ENCODE results near the gene RAET1L. TPM values are rescaled to one million over a fixed set of nuclear protein-coding genes. Genes with fewer than 3 reads are reported as not detected.
A peak's percentile ranks its signal among the peaks of the same experiment; 100 is the strongest.
"Not testable (repeated sequence)": the region's sequence is repeated elsewhere in the genome, so short reads cannot be mapped to it uniquely, and the experiment has no call there.

The RAET1L gene
- total RNA-seq, 2 donors from 2014 or later: not detected

DNA sequence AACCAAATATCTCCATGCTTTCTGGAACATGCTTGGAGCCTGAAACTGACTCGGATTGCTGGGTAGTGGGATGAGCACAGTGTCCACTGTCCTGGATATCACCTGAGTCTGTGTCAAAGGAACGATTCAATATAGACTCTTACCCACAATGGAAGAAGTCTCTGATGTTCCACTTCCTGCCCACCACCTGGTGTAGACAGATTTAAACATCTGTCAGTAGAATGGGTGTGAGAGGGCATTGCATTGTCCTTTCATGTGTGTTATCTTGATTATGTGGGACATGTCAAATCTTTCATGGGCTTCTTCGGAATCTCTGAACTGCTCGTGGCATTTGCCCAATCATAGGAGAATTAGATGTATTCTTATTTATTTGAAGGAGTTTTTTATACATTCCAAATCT is 22.8 kb upstream of the RAET1L start:
- no peak for DNase-seq (ENCODE audit: low spot score)
- intact Hi-C loops (cut with DNase I): no loop called here

DNA sequence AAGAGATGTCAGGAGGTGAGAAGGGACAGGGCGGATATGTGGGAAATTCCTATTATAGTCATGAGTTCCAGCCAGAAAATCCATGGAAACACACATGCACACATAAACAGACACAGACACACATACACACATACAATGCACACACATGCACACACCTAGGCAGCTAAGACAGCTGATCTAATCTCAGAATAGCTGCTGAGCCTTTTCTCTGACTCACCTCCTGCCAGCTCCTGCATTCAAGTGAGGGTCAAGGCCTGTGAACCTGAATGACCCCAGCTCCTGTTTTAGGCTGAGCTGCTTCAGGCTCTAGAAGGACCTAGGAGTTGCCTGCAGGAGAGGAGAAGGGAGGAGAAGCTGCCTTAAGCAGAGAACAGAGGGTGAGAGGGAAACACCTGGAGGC is 21.6 kb upstream of the RAET1L start:
- intact Hi-C loops (cut with DNase I): no loop called here
- no peak for DNase-seq (ENCODE audit: low spot score)

DNA sequence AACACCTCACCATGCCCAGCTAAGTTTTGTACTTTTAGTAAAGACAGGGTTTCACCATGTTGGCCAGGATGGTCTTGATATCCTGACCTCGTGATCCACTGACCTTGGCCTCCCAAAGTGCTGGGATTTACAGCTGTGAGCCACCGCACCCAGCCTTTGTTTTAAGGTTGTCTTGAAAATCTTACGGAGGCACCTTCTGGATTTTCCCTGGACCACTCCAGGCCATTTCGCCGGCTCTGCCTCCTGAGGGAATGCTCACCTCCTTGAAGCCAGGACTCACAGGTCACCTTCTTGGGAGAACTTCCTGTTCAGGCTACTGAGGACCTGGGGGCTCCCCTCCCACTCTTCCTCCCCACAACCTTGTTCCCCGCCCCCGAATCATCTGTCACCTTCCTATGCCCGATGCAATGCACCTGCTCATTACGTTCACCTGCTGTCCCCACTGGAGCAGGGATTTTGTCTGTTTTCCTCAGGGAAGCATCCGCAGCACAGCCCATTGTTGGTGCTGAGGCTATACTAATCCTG is 19.4 kb upstream of the RAET1L start:
- no peak for DNase-seq (ENCODE audit: low spot score)
- intact Hi-C loops (cut with DNase I): no loop called here

DNA sequence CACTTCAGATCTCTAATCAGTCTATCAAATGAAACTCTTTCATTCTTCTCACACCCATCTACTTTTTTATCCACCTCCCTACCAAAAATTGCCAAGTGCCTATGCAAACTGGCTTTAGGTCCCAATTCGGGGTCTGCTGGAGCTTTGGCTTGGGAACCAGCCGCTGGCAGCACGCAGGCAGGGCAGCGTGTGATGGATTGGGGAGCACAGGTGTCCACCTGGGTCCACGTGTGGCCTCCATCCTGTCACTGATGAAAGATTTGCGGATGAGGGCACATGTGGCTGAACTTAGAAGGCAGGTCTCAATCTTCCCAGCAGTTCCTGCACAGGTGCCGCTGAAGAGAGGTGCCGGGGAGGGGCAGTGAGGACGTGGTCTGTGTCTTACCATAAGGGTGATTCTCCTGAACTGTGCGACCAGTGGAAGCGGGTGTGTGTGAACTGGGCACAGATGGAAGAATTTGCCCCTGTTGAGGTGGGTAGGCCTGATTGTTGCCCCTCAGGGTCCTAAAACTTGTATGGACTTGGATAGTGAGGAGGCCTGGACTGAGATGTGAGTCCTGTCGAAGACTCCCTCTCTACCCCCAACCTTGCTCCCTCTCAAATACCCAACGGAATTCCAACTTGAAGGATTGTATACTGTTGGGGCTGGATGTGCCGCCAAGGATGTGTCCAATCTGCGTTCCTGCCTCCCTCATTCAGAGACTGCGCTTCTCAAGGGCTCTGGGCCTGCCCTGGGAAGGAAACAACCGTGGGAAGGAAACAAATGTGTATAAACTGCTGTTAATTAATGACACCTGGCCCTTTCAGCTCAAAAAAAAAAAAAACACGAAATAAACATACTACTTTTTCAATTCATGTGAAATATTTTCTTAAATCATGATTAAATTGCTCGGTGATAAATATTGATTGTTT is 18.4 kb upstream of the RAET1L start:
- DNase-seq (ENCODE audit: low spot score): no peak
- intact Hi-C loops (cut with DNase I): no loop called here

DNA sequence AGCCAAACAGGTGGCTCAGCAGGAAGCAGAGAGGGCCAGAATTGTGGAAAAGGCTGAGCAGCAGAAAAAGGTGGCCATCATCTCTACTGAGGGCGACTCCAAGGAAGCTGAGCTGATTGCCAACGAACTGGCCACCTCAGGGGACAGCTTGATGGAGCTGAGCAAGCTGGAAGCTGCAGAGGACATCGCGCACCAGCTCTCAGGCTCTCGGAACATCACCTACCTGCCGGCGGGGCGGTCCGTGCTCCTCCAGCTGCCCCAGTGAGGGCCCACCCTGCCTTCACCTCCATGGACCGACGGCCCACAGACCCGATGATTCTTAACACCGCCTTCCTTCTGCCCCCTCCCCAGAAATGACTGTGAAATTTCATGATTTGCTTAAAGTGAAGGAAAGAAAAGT is 17.8 kb upstream of the RAET1L start:
- DNase-seq (ENCODE audit: low spot score): no peak
- intact Hi-C loops (cut with DNase I): no loop called here

DNA sequence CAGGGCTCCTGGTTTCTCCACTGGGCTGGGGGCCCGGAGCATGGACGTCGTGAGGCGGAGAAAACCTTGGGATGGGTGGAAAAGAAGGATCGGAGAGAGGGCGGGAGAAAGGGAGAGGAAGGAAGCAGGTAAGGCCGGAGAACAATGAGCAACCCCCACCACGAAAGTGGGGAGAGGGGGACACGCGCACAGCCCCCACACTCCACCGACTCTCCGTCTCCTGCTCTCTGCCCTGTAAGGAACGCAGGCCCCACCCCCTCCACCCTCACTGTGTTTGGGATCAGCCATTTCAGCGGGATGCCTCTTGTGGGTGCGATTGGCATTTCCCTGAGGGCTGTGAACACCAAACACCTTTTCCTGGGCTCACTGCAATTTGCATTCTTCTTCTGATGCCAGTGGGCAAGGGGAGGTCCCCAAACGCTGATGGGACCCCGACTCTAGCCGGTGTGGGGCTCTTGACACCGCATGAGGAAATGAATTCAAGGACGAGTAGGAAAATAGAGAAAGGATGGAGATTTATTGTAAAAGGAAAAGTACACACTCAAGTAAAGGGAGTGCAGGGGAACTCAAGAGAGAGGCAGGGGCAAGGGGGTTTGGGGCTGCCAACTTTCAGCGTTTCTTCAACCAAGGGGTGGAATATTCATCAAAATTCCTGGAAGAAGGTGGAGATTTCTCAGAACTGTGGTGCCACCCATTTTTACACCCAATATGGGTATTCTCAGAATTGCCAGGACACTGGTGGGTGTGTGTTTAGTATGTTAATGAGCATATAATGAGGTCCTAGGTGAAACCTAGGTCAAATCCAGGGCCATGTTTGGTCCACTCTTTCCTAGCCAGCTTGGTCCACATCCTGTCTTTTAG is 13.1 kb upstream of the RAET1L start:
- DNase-seq (ENCODE audit: low spot score): no peak
- intact Hi-C loops (cut with DNase I): no loop called here

DNA sequence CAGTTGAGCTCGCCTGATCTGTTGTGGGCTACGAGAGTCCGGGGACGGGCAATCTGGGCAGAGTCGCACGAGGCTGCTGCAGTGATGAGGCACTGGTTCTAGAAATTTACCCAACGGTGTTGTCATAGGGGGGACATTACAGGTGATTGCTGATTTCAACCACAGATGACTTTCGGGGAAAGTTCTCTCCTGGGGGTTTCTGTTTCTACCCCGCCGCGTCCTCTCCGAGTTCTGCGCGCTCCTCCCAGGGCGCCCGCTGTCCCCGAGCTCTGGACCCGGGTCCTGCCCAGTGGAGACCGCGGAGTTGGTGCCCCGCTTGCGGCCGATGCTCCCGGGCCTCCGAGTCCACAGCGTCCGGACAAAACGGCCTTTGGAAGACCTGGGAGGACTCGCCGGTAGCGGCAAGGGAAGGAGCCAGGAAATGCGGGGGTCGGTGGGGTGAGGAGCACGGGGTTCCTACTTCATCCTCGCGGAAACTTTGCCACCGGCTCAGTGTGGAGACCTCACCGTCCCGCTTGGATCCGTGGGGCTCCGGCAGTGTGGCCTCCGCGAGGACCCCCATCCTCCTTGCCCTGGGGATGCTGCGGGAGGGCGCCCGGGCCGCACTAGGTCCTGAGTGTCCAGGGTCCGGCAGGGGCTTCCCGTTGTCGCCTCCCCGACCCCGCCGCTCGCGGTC is 12.3 kb upstream of the RAET1L start:
- intact Hi-C loops (cut with DNase I): no loop called here
- no peak for DNase-seq (ENCODE audit: low spot score)

DNA sequence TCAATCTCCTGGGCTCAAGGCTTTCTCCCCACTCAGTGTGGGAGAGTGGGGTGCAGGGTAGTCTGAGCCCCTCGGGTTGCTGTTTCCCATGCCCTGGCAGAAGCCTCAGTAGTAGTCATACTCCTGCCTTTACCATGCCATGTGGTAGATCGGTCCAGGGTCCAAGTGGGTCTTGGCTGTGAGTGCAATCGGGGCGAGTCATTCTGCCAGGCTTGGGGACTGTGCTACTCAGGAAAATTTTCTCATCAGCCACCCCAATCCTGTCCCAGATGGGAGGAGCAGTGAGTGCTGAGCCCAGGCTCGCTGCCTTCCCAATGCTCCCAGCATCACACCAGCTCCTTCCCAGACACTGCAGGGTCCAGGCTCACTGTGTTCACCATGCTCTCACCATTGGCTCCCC is 10.7 kb upstream of the RAET1L start:
- DNase-seq (ENCODE audit: low spot score): peak; percentile 34
- intact Hi-C loops (cut with DNase I): no loop called here

DNA sequence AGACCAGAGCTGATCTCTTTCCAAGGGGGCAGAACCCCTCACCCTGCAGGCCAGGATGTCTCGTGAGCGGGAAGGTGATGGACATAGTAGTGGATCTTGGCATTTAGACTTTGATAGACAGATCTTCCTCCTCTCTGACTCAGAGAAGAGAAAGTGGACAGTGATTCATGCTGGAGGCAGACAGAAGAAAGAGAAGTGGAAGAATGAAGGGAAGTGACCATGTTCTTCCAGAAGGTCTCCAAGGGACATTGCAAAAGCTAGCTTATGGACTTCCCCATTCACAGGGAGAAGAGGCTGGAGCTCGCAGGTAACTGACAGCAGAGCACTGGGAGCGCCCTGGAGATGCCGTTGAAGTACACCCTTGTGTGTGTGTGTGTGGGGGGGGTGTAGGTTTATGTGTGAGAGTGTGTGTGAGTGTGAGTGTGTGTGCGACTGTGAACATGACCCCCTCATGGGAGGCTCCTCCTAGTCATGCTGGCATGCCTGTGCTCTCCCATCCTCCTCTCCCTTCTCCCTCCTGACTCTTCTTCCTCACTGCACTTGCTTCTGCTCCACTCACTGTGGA is 8.0 kb upstream of the RAET1L start:
- intact Hi-C loops (cut with DNase I): no loop called here
- no peak for DNase-seq (ENCODE audit: low spot score)

DNA sequence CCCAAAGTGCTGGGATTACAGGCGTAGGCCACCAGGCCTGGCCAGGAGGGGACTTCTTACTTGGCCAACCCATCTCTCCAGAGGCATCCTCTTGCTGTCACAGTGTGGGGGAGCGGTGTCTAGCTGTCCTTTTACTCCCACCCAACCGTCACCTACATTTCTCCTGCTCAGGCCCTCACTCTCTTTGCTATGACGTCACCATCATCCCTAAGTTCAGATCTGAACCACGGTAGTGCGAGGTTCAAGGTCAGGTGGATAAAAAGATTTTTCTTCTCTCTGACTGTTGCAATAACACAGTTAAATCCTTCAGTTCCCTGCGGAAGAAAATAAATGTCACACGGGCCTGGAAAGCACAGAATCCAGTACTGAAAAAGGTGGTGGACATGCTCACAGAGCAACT is 7.3 kb upstream of the RAET1L start:
- intact Hi-C loops (cut with DNase I): no loop called here
- no peak for DNase-seq (ENCODE audit: low spot score)

DNA sequence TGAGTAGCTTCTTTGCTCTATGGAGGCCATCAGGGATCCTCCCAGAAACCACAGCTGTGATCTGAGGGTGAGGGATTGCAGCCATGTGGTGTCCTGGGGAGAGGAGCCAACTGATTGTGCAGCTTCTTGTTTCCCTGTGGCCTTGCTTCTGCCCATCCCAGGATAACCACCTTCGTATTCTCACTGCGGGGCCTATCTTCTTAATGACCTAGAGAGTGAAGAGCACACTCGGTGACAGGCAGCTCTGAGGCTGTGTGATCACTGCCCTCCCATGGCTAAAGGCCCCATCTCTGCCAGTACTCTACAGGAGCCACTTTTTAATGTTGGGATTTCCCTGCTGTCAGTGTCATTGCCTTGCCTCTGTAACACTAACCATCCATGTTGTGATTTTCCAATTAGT is 5.3 kb upstream of the RAET1L start:
- intact Hi-C loops (cut with DNase I): no loop called here
- peak; percentile 24 for DNase-seq (ENCODE audit: low spot score)

DNA sequence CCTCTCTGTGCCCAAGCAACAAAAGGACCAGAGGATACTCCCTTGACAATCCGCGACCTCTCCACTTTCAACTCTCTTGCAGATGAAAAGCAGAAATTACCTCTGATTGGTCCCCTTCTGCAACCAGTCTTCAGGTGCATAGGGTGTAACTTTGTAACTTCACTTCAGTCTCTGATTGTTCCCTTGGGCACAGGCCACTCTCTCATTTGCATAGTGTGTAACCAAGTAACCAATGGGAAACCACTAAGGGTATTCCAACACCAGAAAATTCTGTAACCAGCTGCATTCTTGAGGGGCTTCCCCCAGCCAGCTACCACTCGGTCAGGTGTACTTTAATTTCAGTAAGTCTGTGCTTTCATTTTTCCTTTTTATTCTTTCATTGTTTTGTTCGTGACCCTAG is 4.4 kb upstream of the RAET1L start:
- intact Hi-C loops (cut with DNase I): no loop called here

DNA sequence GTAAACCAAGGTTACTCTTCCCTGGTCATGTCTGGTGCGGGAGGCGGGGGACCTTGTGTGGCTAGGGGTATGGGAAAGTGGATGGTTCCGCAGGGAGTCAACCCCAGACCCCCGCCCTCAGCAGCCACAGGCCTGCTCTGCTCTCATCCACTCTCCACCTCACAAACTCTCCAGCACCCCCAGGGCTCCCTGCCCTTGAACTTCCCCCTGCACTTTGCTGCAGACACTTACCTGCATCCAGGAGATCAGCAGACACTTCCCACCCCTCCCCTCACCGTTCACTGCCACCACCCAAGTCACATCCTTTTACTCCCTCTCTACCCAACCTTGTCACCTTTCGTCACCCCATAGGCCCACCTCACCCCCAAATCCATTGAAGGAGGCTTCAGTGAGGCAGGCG is 3.9 kb upstream of the RAET1L start:
- intact Hi-C loops (cut with DNase I): no loop called here
- no peak for DNase-seq (ENCODE audit: low spot score)

More for the DNA sequence above, 4.4 kb upstream of the RAET1L start:
- no peak for DNase-seq (ENCODE audit: low spot score)

DNA sequence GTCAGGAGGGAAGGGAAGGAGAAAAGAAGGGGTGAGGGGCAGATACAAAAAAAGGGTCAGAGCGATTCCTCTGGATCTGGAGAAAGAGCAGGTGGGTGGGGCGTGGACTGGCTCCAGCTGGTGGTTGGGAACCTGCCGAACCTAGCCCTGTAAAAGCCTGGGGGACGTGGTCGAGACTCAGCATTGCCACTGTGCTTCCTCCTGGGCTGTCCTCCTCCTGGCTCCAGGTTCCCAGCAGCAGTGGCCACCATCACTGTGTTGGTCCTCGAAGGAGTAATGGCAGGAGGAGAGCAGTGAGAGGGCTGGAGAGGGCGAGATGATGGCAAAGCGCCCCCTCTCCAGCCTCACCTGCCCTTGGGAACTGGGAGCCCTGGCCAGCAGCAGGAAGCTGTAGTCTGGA is 3.5 kb upstream of the RAET1L start:
- no peak for DNase-seq (ENCODE audit: low spot score)
- intact Hi-C loops (cut with DNase I): no loop called here

DNA sequence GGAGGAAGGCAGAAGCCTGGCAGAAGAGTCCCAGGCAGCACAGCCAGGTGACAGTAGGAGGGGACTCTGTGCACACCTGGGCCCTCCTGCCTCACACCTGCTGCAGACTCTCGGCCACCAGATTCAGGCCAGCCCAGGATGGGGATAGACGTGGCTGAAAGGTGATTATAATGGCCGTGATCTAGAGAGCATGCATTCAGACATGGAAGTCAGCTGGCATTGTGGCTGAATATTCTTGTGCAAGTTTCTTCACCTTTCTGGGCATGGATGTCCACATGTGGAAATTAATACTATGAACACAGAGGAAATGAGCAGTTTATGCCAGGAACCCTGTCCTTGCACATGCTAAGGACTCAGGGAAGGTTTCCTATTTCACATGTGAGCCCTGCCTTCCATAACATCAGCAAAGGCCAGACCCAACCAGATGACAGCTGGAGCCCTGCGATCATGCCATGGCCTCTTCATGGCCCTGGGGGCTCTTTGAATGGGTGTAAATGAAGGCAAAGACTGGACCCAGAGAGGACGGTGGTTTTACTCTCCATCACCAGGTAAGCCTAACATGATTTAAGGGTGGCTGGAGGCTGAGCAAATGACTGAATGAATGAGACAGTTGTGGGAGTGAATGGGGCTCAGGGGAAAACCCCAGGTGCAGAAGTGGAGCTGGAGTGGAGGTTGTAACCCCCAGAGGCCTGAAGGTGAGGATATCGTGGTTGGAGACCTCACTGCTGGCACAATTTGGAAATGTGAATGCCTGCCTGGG is 2.7 kb upstream of the RAET1L start:
- intact Hi-C loops (cut with DNase I): no loop called here
- DNase-seq (ENCODE audit: low spot score): peak; percentile 23

DNA sequence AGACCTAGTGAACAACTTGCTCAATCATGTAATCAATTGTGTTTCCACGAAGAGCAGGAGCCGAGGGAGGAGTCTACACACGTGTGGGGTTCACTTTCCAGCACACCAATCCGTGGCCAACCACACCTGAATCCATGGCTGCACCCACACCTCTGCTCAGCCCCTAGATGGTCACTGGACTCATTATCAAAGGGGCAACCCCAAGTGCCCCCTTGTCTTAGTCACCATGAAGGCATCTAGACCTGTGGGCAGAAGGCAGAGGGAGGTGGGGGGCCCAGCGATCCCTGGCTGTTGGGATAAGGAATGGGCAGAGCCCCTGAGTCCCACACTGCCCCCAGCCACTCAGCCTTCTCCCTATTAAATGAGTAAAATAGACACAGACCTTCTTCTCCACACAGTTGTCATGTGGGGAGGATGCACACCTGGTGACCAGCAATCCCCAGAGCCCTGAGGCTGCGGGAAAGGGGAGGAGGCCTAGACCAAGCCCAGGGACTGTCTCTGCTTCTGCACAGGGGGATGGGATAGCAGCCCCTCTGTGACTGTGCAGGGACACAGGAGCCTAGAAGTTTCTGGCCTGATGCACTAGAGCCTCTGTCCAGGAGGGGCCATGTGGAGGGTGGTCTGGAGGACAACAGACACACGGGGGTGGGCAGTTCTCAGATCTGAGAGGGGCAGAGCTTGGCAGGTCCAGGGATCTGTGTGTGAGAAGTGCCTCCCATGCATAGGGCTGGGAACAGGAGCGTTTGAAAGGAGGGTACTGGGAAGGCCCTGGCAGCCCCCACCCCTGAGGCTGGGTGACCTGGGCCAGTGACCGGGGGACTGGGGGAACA is 1.9 kb upstream of the RAET1L start:
- intact Hi-C loops (cut with DNase I): no loop called here
- DNase-seq (ENCODE audit: low spot score): peak; percentile 75

DNA sequence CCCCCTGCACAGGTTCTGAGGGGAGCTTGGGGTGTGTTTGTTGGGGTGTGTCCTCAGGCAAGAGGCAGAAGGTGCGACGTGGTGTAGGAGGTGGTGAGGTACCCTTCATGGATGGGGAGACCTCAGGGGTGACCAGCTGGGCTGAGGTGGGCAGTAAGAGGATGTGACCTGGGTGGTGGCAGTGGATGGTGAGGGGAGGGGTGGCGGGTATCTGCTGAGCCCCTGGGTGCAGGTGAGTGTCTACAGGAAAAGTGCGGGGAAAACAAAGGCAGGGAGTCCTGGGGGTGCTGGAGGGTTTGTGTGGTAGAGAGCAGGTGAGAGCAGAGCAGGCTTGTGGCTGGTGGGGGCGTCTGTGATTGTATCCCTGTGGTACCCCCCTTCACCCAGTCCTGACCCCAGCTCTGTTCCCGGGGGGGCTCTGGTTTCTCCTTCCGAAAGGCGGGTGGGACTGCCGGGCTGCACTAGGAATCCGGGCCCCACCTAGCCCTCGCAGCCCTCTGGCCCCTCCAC is 631 bp downstream of the RAET1L start:
- intact Hi-C loops (cut with DNase I): no loop called here
- peak; percentile 74 for DNase-seq (ENCODE audit: low spot score)

DNA sequence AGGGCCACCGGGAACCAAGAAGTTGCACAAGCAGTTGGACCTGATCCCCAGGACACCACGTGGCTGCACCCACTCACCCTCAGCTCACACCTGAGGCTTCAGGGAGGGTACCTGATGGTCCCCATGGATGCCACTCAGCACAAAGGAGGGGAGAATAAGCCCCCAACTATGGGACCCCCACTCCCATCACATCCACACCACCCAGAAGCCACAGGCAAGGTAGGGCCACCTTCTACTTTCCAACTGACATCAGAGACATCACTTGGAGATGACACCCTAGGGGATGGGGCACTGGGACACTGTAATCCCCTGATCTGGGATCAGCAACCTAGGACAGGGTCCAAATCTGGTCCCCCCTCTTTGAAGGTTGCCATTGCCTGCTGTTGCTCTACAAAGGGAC is 1.3 kb downstream of the RAET1L start:
- peak; percentile 42 for DNase-seq (ENCODE audit: low spot score)
- intact Hi-C loops (cut with DNase I): not testable (repeated sequence)

Data from posterior vena cava (tissue), 2 donors.